Lung (tissue), 12 donors: ENCODE results near the gene FMO1. TPM values are rescaled to one million over a fixed set of nuclear protein-coding genes. Genes with fewer than 3 reads are reported as not detected.

Experiments used
- ATAC-seq: fragments of 200-7000 bp; cut with Tn5 transposase; one replicate; pipeline ENCODE4 v1.9.1; 2020; ENCODE audit warnings: moderate number of reproducible peaks; ENCODE audit not compliant: insufficient read depth, low FRiP score
- DNase-seq, 3 donors: peaks; one replicate each; pipeline ENCODE4 v3.0.0-alpha.2; 2013 to 2017
- H3K27ac ChIP-seq, 2 donors: one replicate each; pipeline ENCODE4 v1.5.1; 2013; ENCODE audit warnings: mild to moderate bottlenecking in 2 of 2, moderate library complexity in 2 of 2, control low read depth in 1 of 2, inconsistent platforms in 1 of 2, low read depth in 1 of 2, low read length in 1 of 2
- H3K27me3 ChIP-seq, 3 donors: one replicate each; pipeline ENCODE4 v1.5.1; 2013; ENCODE audit warnings: low read length in 2 of 3; ENCODE audit not compliant: control insufficient read depth in 3 of 3, insufficient read depth in 3 of 3
- H3K36me3 ChIP-seq, 4 donors: one replicate each; pipeline ENCODE4 v1.5.1; 2013; ENCODE audit warnings: low read length in 4 of 4, mild to moderate bottlenecking in 1 of 4, moderate library complexity in 1 of 4; ENCODE audit not compliant: control insufficient read depth in 4 of 4, insufficient read depth in 4 of 4
- H3K4me1 ChIP-seq, 5 donors: one replicate each; pipeline ENCODE4 v1.5.1; 2013; ENCODE audit warnings: low read length in 5 of 5, mild to moderate bottlenecking in 2 of 5, moderate library complexity in 1 of 5; ENCODE audit not compliant: control insufficient read depth in 5 of 5, insufficient read depth in 5 of 5
- H3K4me3 ChIP-seq: one replicate; pipeline ENCODE4 v1.5.1; 2013; ENCODE audit warnings: mild to moderate bottlenecking, control low read depth, moderate library complexity
- H3K9ac ChIP-seq, 2 donors: one replicate each; pipeline ENCODE4 v1.5.1; 2013; ENCODE audit warnings: low read length in 2 of 2, control low read depth in 1 of 2; ENCODE audit not compliant: insufficient read depth in 1 of 2
- H3K9me3 ChIP-seq, 4 donors: one replicate each; pipeline ENCODE4 v1.5.1; 2013; ENCODE audit warnings: low read length in 3 of 4, mild to moderate bottlenecking in 1 of 4, moderate library complexity in 1 of 4; ENCODE audit not compliant: control insufficient read depth in 4 of 4, insufficient read depth in 3 of 4
- WGBS, 2 donors: extraction: QIAGEN DNeasy Blood & Tissue Kit; methylation state at CpG; one replicate each; pipeline ENCODE4 v1.1.7; 2013; 5-methylcytosine and 5-hydroxymethylcytosine counted together
- polyA plus RNA-seq, 2 donors: library from polyadenylated mRNA; stranded (reverse); fragments of 200-250 nt; gene quantifications; one replicate each; pipeline ENCODE4 v1.2.1, GENCODE V29; 2013
- total RNA-seq, 2 donors: library from RNA; depleted of rRNA in 1 of 2; stranded (reverse); fragments of >200 nt in 1 of 2; gene quantifications; one replicate each; pipeline ENCODE4 v1.2.1, GENCODE V29; 2014 to 2021
- TF ChIP-seq, protein P1 (sequence below): IDR thresholded peaks from 2 replicates; pipeline ENCODE4 v1.5.1; 2012; ENCODE audit warnings: mild to moderate bottlenecking; ENCODE audit errors: control extremely low read depth, extremely low read depth
- donor health status: control.
- donor health status: control.
- donor health status: Bipolar disorder and iron deficiency.
- donor health status: healthy.
- donor health status: DM: yes; HTN: yes; CAD: no.

FMO1 gene
- total and polyA plus RNA-seq, 4 donors = 0.47 to 8.7 (median 2.1) TPM

GRCh38 chr1:171206978-171207355 is 41.3 kb upstream of the FMO1 start:
- TF ChIP-seq, protein P1, sequence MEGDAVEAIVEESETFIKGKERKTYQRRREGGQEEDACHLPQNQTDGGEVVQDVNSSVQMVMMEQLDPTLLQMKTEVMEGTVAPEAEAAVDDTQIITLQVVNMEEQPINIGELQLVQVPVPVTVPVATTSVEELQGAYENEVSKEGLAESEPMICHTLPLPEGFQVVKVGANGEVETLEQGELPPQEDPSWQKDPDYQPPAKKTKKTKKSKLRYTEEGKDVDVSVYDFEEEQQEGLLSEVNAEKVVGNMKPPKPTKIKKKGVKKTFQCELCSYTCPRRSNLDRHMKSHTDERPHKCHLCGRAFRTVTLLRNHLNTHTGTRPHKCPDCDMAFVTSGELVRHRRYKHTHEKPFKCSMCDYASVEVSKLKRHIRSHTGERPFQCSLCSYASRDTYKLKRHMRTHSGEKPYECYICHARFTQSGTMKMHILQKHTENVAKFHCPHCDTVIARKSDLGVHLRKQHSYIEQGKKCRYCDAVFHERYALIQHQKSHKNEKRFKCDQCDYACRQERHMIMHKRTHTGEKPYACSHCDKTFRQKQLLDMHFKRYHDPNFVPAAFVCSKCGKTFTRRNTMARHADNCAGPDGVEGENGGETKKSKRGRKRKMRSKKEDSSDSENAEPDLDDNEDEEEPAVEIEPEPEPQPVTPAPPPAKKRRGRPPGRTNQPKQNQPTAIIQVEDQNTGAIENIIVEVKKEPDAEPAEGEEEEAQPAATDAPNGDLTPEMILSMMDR = no peak
- H3K27me3 ChIP-seq = no peaks in the 10 kb centered on the region
- no peaks in the 10 kb centered on the region for H3K9me3 ChIP-seq
- 95 to 100% methylated on average over 1 of the region's 1 CpG for WGBS, 2 donors
- H3K4me1 ChIP-seq = peaks cover 0 to 19% (median 5%) of the 10 kb centered on the region in 5 donors
- no peak overlapping the region for H3K9ac ChIP-seq
- DNase-seq (no peak), ATAC-seq (no peak)
- no peak overlapping the region for H3K27ac ChIP-seq
- H3K36me3 ChIP-seq = peaks cover 2 to 19% (median 5%) of the 10 kb centered on the region in 4 donors
- no peak overlapping the region for H3K4me3 ChIP-seq

GRCh38 chr1:171207377-171207776 is 40.9 kb upstream of the FMO1 start:
- H3K9me3 ChIP-seq = no peaks in the 10 kb centered on the region
- no peaks in the 10 kb centered on the region for H3K27me3 ChIP-seq
- no peak overlapping the region for H3K9ac ChIP-seq
- ATAC-seq (no peak), DNase-seq (no peak)
- WGBS, 2 donors = 86 to 97% methylated on average over 2 of the region's 2 CpGs
- no peak overlapping the region for H3K4me3 ChIP-seq
- TF ChIP-seq, protein P1 = no peak
- H3K36me3 ChIP-seq = peaks cover 0 to 18% (median 4%) of the 10 kb centered on the region in 4 donors
- peaks cover 0 to 19% (median 5%) of the 10 kb centered on the region in 5 donors for H3K4me1 ChIP-seq
- H3K27ac ChIP-seq = peak overlapping the region in 1 of 2 donors; percentile 9

DNA sequence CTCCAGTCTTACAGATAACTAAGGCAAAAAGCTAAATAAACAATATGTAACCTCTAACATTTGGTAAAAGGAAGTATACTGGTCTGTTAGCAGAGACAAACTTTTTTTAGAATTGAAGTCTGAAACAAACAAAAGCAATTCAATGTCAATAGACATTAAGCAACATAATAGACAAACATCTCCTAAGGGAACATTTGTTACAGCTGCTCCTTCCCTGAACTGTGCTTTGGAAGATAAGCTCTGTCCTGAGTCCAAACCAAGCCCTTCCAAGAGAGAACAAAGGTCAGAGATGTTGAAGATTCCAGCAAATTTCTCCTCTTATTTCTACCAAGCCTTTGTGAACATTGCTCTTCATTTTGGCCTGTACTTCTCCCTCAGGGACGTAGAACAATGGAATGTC is 37.9 kb upstream of the FMO1 start:
- H3K27me3 ChIP-seq = no peaks in the 10 kb centered on the region
- ATAC-seq = no peak
- 38 to 54% methylated on average over 1 of the region's 1 CpG for WGBS, 2 donors
- H3K9me3 ChIP-seq = no peaks in the 10 kb centered on the region
- TF ChIP-seq, protein P1 = no peak
- peaks cover 0 to 13% (median 2%) of the 10 kb centered on the region in 4 donors for H3K36me3 ChIP-seq
- peak overlapping the region in 1 of 2 donors; percentile 38 for H3K27ac ChIP-seq
- no peak overlapping the region for H3K4me3 ChIP-seq
- peak in 2 of 3 donors; percentile 23 to 77 for DNase-seq
- H3K9ac ChIP-seq = no peak overlapping the region
- peaks cover 0 to 19% (median 5%) of the 10 kb centered on the region in 5 donors for H3K4me1 ChIP-seq
